Peyer's patch (tissue), 4 donors: ENCODE results near the gene ITGA8.

Experiments used
- CTCF ChIP-seq, 6 experiments: fragments of 450-650 bp in 4 of 6; fragments of 200-600 bp in 2 of 6; sonication (generic) in 1 of 6; IDR thresholded peaks; one replicate each; pipeline ENCODE4 v1.5.1; 2017 to 2019; ENCODE audit warnings: antibody characterized with exemption in 6 of 6, mild to moderate bottlenecking in 3 of 6, moderate library complexity in 1 of 6
- POLR2A ChIP-seq, 2 donors: fragments of 450-650 bp; IDR thresholded peaks; one replicate each; pipeline ENCODE4 v1.5.1; 2017; ENCODE audit warnings: antibody characterized with exemption in 2 of 2, mild to moderate bottlenecking in 2 of 2, moderate library complexity in 2 of 2

GRCh38 chr10:15579605-15580004 is 140.1 kb downstream of the ITGA8 start:
- TF ChIP-seq POLR2A (IDR thresholded peaks at IDR 0.05) (no peak), CTCF (IDR thresholded peaks at IDR 0.05) (no peak)
